GM18858 (cell line): ENCODE data around the gene SEMA5B.
A peak's percentile ranks its signal among the peaks of the same experiment; 100 is the strongest.

ENCODE experiments used
- ATAC-seq: cut with Tn5 transposase; IDR thresholded peaks from one replicate; pipeline ENCODE4 v1.9.1; 2021; ENCODE audit not compliant: unreplicated experiment

SEMA5B gene

GRCh38 chr3:122975163-122975923 lies 52.2 kb downstream of the SEMA5B start:
- ATAC-seq = peak; percentile 73

GRCh38 chr3:122974764-122975162 lies 52.8 kb downstream of the SEMA5B start:
- ATAC-seq = peak; percentile 7

- ATAC-seq = no peak
These were observed 53.5 kb downstream of the SEMA5B start for GRCh38 chr3:122973893-122974615.

GRCh38 chr3:122972141-122972540 lies 55.4 kb downstream of the SEMA5B start:
- no peak for ATAC-seq

GRCh38 chr3:122969585-122970469 lies 57.7 kb downstream of the SEMA5B start:
- ATAC-seq = no peak

GRCh38 chr3:122967765-122968164 lies 59.8 kb downstream of the SEMA5B start:
- ATAC-seq = no peak

GRCh38 chr3:122967356-122967755 lies 60.2 kb downstream of the SEMA5B start:
- no peak for ATAC-seq

- ATAC-seq = no peak
These were observed 61.5 kb downstream of the SEMA5B start for GRCh38 chr3:122966045-122966444.

GRCh38 chr3:122964811-122965210 lies 62.8 kb downstream of the SEMA5B start:
- no peak for ATAC-seq

- no peak for ATAC-seq
These were observed 65.4 kb downstream of the SEMA5B start for GRCh38 chr3:122962149-122962548.

- no peak for ATAC-seq
These were observed 66.4 kb downstream of the SEMA5B start for GRCh38 chr3:122961146-122961545.

GRCh38 chr3:122960652-122961051 lies 66.9 kb downstream of the SEMA5B start:
- no peak for ATAC-seq

- no peak for ATAC-seq
These were observed 68.2 kb downstream of the SEMA5B start for GRCh38 chr3:122959339-122959738.

GRCh38 chr3:122957707-122958689 lies 69.6 kb downstream of the SEMA5B start:
- no peak for ATAC-seq

GRCh38 chr3:122956693-122957455 lies 70.7 kb downstream of the SEMA5B start:
- no peak for ATAC-seq

GRCh38 chr3:122955916-122956692 lies 71.5 kb downstream of the SEMA5B start:
- no peak for ATAC-seq

GRCh38 chr3:122952520-122952919 lies 75.0 kb downstream of the SEMA5B start:
- ATAC-seq = peak; percentile 89

- no peak for ATAC-seq
These were observed 79.2 kb downstream of the SEMA5B start for GRCh38 chr3:122948408-122948807.

- ATAC-seq = no peak
These were observed 79.8 kb downstream of the SEMA5B start for GRCh38 chr3:122947738-122948137.
